MM.1S (cell line): Measurements from ENCODE around the gene KDM4C.

Experiments
- EZH2 ChIP-seq: fragments of 300-600 bp; sonication (generic); optimal IDR thresholded peaks from 2 replicates; pipeline ENCODE3; 2017; ENCODE audit warnings: low read depth, mild to moderate bottlenecking, antibody characterized with exemption, low read length, mixed read lengths
- TF ChIP-seq, protein P1 (sequence below): fragments of 300-600 bp; sonication (generic); IDR thresholded peaks from 2 replicates; pipeline ENCODE4 v1.5.1; 2016; ENCODE audit warnings: antibody characterized with exemption, low read length, mixed read lengths

DNA sequence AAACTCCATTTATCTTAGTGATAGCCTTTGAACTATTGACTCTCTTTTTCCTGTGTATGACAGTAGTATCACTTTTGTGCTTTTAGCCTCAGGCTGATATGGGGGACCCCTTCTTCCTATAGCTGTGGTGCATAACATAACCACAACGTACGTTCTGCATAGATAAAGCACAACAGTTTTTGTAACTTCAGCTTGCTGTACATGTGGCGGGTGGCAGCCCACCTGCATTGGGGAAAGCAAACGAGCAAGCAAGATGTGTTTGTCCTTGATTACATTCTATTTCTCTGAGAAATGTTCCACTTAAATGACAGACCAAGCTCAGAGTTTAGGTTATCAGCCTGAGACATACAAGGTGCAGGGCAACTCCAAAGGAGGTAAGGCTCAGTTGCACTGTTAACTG lies 309.4 kb downstream of the KDM4C start:
- TF ChIP-seq, protein P1, sequence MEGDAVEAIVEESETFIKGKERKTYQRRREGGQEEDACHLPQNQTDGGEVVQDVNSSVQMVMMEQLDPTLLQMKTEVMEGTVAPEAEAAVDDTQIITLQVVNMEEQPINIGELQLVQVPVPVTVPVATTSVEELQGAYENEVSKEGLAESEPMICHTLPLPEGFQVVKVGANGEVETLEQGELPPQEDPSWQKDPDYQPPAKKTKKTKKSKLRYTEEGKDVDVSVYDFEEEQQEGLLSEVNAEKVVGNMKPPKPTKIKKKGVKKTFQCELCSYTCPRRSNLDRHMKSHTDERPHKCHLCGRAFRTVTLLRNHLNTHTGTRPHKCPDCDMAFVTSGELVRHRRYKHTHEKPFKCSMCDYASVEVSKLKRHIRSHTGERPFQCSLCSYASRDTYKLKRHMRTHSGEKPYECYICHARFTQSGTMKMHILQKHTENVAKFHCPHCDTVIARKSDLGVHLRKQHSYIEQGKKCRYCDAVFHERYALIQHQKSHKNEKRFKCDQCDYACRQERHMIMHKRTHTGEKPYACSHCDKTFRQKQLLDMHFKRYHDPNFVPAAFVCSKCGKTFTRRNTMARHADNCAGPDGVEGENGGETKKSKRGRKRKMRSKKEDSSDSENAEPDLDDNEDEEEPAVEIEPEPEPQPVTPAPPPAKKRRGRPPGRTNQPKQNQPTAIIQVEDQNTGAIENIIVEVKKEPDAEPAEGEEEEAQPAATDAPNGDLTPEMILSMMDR, result no peak
- TF ChIP-seq EZH2, result no peak
